ENCODE measurements around the gene MYBBP1A. TPM values are rescaled to one million over a fixed set of nuclear protein-coding genes. Genes with fewer than 3 reads are reported as not detected.

The MYBBP1A gene
- total and polyA plus RNA-seq, 4 donors: 12.2 to 23.3 (median 20.0) TPM

DNA sequence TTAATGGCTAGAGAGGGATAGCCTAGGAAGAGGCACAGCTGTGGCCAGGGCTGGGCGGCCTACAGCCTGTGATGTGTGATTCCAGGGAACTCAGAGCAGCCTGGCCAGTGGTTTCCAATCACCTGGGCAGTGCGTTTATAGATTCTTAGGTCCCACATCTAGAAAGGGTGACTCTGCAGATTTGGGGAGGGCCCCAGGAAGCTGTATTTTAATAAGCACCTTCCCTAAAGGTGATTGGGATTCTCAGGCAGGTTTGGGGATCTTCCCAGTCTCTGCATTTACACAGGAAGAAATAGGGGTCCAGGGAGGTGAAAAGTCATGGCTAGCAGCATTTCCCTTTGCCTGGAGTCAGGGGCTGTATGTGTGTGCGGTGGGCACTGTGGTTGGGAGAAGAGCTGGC lies 47.0 kb downstream of the MYBBP1A start:
- Histone ChIP-seq H3K27me3 (ENCODE audit: control insufficient read depth in 4 of 4, insufficient read depth in 4 of 4, low read length in 3 of 4) (no peaks in the 10 kb centered on the region), H3K4me3 (ENCODE audit: low read depth in 1 of 3, low read length in 3 of 3) (no peak overlapping the region), H3K9ac (ENCODE audit: low read depth in 1 of 2, low read length in 2 of 2) (no peak overlapping the region), H3K4me1 (ENCODE audit: control insufficient read depth in 4 of 4, insufficient read depth in 4 of 4, low read length in 3 of 4) (peaks cover 0 to 12% (median 3%) of the 10 kb centered on the region in 4 donors), H3K27ac (ENCODE audit: low read depth in 1 of 2, low read length in 2 of 2) (no peak overlapping the region), H3K36me3 (ENCODE audit: control insufficient read depth in 4 of 4, insufficient read depth in 3 of 4, low read depth in 1 of 4, low read length in 3 of 4) (no peaks in the 10 kb centered on the region), H3K9me3 (ENCODE audit: control insufficient read depth in 4 of 4, low read length in 3 of 4) (no peaks in the 10 kb centered on the region)
- no peak for DNase-seq (ENCODE audit: low spot score)
- 90% methylated on average over 3 of the region's 3 CpGs for WGBS
- TF ChIP-seq, protein P1, sequence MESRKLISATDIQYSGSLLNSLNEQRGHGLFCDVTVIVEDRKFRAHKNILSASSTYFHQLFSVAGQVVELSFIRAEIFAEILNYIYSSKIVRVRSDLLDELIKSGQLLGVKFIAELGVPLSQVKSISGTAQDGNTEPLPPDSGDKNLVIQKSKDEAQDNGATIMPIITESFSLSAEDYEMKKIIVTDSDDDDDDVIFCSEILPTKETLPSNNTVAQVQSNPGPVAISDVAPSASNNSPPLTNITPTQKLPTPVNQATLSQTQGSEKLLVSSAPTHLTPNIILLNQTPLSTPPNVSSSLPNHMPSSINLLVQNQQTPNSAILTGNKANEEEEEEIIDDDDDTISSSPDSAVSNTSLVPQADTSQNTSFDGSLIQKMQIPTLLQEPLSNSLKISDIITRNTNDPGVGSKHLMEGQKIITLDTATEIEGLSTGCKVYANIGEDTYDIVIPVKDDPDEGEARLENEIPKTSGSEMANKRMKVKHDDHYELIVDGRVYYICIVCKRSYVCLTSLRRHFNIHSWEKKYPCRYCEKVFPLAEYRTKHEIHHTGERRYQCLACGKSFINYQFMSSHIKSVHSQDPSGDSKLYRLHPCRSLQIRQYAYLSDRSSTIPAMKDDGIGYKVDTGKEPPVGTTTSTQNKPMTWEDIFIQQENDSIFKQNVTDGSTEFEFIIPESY (IDR thresholded peaks at IDR 0.05): no peak

DNA sequence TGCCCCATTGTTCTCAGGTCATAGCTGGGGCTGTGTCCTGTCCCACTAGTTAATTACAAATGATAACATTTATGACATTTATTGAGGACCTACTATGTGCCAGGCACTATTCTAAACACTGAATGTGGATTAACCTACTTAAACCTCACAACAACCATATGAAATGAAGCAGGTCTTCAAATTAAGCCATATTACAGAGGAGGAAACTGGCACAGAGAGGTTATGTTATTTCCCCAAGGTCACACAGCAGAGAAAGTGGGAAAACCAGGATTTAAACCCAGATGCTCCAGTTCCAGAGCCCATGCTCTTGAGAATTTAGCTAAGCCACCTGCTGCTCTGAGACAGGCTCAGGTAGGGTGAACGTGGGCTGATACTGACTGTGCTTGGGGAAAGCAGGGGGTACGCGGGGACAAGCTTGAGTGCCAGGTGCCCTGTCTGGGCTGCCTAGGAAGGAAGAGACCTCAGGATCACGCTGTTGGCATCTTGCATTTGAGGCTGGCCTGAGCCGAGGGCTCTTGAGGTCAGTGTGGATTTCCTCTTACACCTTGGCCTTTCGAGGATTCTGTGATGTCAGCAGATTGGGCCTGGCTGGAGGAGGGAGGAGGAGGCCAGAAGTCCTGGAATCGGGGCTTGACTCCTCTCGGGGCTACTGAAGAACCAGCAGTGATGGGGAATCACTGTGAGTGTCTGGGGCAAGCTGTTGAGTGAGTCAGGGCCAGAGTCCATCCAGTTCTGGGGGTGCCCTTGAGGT lies 47.6 kb downstream of the MYBBP1A start:
- TF ChIP-seq, protein P2, sequence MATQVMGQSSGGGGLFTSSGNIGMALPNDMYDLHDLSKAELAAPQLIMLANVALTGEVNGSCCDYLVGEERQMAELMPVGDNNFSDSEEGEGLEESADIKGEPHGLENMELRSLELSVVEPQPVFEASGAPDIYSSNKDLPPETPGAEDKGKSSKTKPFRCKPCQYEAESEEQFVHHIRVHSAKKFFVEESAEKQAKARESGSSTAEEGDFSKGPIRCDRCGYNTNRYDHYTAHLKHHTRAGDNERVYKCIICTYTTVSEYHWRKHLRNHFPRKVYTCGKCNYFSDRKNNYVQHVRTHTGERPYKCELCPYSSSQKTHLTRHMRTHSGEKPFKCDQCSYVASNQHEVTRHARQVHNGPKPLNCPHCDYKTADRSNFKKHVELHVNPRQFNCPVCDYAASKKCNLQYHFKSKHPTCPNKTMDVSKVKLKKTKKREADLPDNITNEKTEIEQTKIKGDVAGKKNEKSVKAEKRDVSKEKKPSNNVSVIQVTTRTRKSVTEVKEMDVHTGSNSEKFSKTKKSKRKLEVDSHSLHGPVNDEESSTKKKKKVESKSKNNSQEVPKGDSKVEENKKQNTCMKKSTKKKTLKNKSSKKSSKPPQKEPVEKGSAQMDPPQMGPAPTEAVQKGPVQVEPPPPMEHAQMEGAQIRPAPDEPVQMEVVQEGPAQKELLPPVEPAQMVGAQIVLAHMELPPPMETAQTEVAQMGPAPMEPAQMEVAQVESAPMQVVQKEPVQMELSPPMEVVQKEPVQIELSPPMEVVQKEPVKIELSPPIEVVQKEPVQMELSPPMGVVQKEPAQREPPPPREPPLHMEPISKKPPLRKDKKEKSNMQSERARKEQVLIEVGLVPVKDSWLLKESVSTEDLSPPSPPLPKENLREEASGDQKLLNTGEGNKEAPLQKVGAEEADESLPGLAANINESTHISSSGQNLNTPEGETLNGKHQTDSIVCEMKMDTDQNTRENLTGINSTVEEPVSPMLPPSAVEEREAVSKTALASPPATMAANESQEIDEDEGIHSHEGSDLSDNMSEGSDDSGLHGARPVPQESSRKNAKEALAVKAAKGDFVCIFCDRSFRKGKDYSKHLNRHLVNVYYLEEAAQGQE (IDR thresholded peaks at IDR 0.05): no peak
- no peak for TF ChIP-seq SP1 (IDR thresholded peaks at IDR 0.05)
- TF ChIP-seq JUND (IDR thresholded peaks at IDR 0.05): no peak
- TF ChIP-seq FOXA1 (IDR thresholded peaks at IDR 0.05): no peak
- TF ChIP-seq FOXA2 (IDR thresholded peaks at IDR 0.05): no peak
- TF ChIP-seq, protein P3, sequence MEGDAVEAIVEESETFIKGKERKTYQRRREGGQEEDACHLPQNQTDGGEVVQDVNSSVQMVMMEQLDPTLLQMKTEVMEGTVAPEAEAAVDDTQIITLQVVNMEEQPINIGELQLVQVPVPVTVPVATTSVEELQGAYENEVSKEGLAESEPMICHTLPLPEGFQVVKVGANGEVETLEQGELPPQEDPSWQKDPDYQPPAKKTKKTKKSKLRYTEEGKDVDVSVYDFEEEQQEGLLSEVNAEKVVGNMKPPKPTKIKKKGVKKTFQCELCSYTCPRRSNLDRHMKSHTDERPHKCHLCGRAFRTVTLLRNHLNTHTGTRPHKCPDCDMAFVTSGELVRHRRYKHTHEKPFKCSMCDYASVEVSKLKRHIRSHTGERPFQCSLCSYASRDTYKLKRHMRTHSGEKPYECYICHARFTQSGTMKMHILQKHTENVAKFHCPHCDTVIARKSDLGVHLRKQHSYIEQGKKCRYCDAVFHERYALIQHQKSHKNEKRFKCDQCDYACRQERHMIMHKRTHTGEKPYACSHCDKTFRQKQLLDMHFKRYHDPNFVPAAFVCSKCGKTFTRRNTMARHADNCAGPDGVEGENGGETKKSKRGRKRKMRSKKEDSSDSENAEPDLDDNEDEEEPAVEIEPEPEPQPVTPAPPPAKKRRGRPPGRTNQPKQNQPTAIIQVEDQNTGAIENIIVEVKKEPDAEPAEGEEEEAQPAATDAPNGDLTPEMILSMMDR (IDR thresholded peaks at IDR 0.05; ENCODE audit: low read depth, low read length, missing input control): no peak
- TF ChIP-seq RAD21 (IDR thresholded peaks at IDR 0.05): no peak
- TF ChIP-seq, protein P4, sequence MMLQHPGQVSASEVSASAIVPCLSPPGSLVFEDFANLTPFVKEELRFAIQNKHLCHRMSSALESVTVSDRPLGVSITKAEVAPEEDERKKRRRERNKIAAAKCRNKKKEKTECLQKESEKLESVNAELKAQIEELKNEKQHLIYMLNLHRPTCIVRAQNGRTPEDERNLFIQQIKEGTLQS (IDR thresholded peaks at IDR 0.05): no peak
- TF ChIP-seq, protein P5, sequence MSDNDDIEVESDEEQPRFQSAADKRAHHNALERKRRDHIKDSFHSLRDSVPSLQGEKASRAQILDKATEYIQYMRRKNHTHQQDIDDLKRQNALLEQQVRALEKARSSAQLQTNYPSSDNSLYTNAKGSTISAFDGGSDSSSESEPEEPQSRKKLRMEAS (IDR thresholded peaks at IDR 0.05): no peak
- no peak for TF ChIP-seq YY1 (IDR thresholded peaks at IDR 0.05)
- DNase-seq (ENCODE audit: low spot score): no peak
- Histone ChIP-seq H3K4me3 (ENCODE audit: low read depth in 1 of 3, low read length in 3 of 3) (no peak overlapping the region), H3K27me3 (ENCODE audit: control insufficient read depth in 4 of 4, insufficient read depth in 4 of 4, low read length in 3 of 4) (no peaks in the 10 kb centered on the region), H3K27ac (ENCODE audit: low read depth in 1 of 2, low read length in 2 of 2) (no peak overlapping the region), H3K9ac (ENCODE audit: low read depth in 1 of 2, low read length in 2 of 2) (no peak overlapping the region), H3K9me3 (ENCODE audit: control insufficient read depth in 4 of 4, low read length in 3 of 4) (no peaks in the 10 kb centered on the region), H3K4me1 (ENCODE audit: control insufficient read depth in 4 of 4, insufficient read depth in 4 of 4, low read length in 3 of 4) (peaks cover 0 to 12% (median 3%) of the 10 kb centered on the region in 4 donors), H3K36me3 (ENCODE audit: control insufficient read depth in 4 of 4, insufficient read depth in 3 of 4, low read depth in 1 of 4, low read length in 3 of 4) (no peaks in the 10 kb centered on the region)
- 76% methylated on average over 8 of the region's 8 CpGs for WGBS

Data from liver (tissue), 9 donors.